ENCODE measurements around the gene DZANK1.

- TF ChIP-seq EP300 (IDR thresholded peaks at IDR 0.05; ENCODE audit: borderline replicate concordance in 1 of 2, low read depth in 1 of 2, low read length in 1 of 2) (no peak), YY1 (IDR thresholded peaks at IDR 0.05; ENCODE audit: low read depth) (no peak), GABPA (IDR thresholded peaks at IDR 0.05; ENCODE audit: low read depth) (no peak), POLR2AphosphoS5 (IDR thresholded peaks at IDR 0.05; ENCODE audit: low read depth, low read length) (no peak), NRF1 (IDR thresholded peaks at IDR 0.05; ENCODE audit: low read depth, low read length) (no peak), RFX5 (IDR thresholded peaks at IDR 0.05; ENCODE audit: low read length) (no peak), FOXM1 (IDR thresholded peaks at IDR 0.05; ENCODE audit: low read depth) (no peak), SIN3A (IDR thresholded peaks at IDR 0.05; ENCODE audit: borderline replicate concordance, low read depth, low read length) (no peak)
- TF ChIP-seq, protein P1, sequence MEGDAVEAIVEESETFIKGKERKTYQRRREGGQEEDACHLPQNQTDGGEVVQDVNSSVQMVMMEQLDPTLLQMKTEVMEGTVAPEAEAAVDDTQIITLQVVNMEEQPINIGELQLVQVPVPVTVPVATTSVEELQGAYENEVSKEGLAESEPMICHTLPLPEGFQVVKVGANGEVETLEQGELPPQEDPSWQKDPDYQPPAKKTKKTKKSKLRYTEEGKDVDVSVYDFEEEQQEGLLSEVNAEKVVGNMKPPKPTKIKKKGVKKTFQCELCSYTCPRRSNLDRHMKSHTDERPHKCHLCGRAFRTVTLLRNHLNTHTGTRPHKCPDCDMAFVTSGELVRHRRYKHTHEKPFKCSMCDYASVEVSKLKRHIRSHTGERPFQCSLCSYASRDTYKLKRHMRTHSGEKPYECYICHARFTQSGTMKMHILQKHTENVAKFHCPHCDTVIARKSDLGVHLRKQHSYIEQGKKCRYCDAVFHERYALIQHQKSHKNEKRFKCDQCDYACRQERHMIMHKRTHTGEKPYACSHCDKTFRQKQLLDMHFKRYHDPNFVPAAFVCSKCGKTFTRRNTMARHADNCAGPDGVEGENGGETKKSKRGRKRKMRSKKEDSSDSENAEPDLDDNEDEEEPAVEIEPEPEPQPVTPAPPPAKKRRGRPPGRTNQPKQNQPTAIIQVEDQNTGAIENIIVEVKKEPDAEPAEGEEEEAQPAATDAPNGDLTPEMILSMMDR (IDR thresholded peaks at IDR 0.05): no peak
- TF ChIP-seq, protein P2, sequence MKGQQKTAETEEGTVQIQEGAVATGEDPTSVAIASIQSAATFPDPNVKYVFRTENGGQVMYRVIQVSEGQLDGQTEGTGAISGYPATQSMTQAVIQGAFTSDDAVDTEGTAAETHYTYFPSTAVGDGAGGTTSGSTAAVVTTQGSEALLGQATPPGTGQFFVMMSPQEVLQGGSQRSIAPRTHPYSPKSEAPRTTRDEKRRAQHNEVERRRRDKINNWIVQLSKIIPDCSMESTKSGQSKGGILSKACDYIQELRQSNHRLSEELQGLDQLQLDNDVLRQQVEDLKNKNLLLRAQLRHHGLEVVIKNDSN (IDR thresholded peaks at IDR 0.05; ENCODE audit: borderline replicate concordance, low read depth): no peak
- TF ChIP-seq, protein P3, sequence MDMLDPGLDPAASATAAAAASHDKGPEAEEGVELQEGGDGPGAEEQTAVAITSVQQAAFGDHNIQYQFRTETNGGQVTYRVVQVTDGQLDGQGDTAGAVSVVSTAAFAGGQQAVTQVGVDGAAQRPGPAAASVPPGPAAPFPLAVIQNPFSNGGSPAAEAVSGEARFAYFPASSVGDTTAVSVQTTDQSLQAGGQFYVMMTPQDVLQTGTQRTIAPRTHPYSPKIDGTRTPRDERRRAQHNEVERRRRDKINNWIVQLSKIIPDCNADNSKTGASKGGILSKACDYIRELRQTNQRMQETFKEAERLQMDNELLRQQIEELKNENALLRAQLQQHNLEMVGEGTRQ (IDR thresholded peaks at IDR 0.05; ENCODE audit: borderline replicate concordance, low read depth, low read length): no peak
Measured at GRCh38 chr20:18456600-18456999, 10.2 kb downstream of the DZANK1 start.

All from SK-N-SH (cell line).